Suprapubic skin (tissue), 4 donors: ENCODE measurements around the gene IL17RC.

Source experiments
- POLR2A ChIP-seq, 2 donors: fragments of 450-650 bp; IDR thresholded peaks; one replicate each; pipeline ENCODE4 v1.6.1; 2017; ENCODE audit warnings: antibody characterized with exemption in 2 of 2, mild to moderate bottlenecking in 2 of 2, moderate library complexity in 2 of 2
- POLR2AphosphoS5 ChIP-seq, 3 donors: sonication (generic); formaldehyde crosslinking; IDR thresholded peaks; one replicate each; pipeline ENCODE4 v1.6.1; 2017; ENCODE audit warnings: antibody characterized with exemption in 3 of 3
- TF ChIP-seq, protein P1 (sequence below), 2 donors: fragments of 200-600 bp in 1 of 2; fragments of 450-650 bp in 1 of 2; sonication (generic) in 1 of 2; IDR thresholded peaks; one replicate each; pipeline ENCODE4 v1.5.1; 2016 to 2019; ENCODE audit warnings: antibody characterized with exemption in 2 of 2, mild to moderate bottlenecking in 1 of 2, moderate library complexity in 1 of 2

DNA sequence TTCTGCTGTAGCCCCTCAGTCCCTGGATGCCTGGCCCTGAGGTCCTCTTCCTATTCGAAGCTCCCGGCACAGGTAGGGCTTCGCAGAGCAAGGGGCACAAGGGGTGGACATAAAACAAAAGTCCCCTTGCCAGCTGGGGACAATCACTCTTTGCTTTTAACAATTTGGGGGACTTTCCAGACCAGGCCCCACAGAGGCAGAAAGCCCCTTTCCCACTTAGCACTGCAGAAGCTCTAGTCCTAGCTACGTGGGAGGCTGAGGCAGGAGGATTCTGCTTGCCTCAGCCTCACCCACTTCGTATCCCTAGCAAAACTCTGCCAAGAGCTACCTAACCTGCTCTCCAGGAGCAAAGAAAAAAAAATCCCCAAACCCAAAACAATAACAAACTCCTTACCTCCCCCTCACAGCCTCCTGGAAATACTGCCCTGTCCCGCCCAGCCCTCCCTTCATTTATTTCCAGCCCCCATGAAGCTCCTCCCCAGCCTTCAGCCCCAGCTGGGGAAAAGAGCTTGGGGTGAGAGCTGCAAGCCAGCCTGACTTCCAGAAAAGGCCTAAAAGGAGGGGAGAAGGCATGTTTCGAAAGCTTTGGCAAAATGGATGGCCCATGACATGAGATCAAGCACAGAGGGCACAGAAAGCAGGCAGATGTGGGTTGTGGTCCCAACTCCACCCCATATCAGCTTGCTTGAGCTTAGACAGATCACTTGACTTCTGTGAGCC, 36.9 kb upstream of the IL17RC start, which contains the start of gene CIDEC:
- TF ChIP-seq, protein P1, sequence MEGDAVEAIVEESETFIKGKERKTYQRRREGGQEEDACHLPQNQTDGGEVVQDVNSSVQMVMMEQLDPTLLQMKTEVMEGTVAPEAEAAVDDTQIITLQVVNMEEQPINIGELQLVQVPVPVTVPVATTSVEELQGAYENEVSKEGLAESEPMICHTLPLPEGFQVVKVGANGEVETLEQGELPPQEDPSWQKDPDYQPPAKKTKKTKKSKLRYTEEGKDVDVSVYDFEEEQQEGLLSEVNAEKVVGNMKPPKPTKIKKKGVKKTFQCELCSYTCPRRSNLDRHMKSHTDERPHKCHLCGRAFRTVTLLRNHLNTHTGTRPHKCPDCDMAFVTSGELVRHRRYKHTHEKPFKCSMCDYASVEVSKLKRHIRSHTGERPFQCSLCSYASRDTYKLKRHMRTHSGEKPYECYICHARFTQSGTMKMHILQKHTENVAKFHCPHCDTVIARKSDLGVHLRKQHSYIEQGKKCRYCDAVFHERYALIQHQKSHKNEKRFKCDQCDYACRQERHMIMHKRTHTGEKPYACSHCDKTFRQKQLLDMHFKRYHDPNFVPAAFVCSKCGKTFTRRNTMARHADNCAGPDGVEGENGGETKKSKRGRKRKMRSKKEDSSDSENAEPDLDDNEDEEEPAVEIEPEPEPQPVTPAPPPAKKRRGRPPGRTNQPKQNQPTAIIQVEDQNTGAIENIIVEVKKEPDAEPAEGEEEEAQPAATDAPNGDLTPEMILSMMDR (IDR thresholded peaks at IDR 0.05): no peak
- no peak for TF ChIP-seq POLR2A (IDR thresholded peaks at IDR 0.05)
- no peak for TF ChIP-seq POLR2AphosphoS5 (IDR thresholded peaks at IDR 0.05)
